AG09319 (cell line): ENCODE measurements around the gene HDGFL2.

ENCODE experiments used
- DNase-seq: peaks from one replicate; pipeline ENCODE4 v3.0.0-alpha.2; 2010; ENCODE audit warnings: low read depth; ENCODE audit errors: extremely low read depth
- CTCF ChIP-seq: IDR thresholded peaks from 2 replicates; pipeline ENCODE4 v1.5.1; 2011; ENCODE audit warnings: low read depth, mild to moderate bottlenecking, inconsistent platforms, low read length, moderate library complexity

HDGFL2 gene

GRCh38 chr19:4464815-4465581 is 7.1 kb upstream of the HDGFL2 start:
- no peak for DNase-seq
- no peak for TF ChIP-seq CTCF

GRCh38 chr19:4467835-4468234 is 4.3 kb upstream of the HDGFL2 start:
- no peak for DNase-seq
- TF ChIP-seq CTCF = no peak

GRCh38 chr19:4471403-4472173 is 509 bp upstream of the HDGFL2 start:
- peak; percentile 100 for DNase-seq
- TF ChIP-seq CTCF = no peak

GRCh38 chr19:4473011-4473762 is 1.1 kb downstream of the HDGFL2 start:
- no peak for DNase-seq
- no peak for TF ChIP-seq CTCF

GRCh38 chr19:4473763-4474513 is 1.8 kb downstream of the HDGFL2 start:
- DNase-seq = no peak
- no peak for TF ChIP-seq CTCF

GRCh38 chr19:4474514-4475022 is 2.5 kb downstream of the HDGFL2 start:
- TF ChIP-seq CTCF = no peak
- no peak for DNase-seq
